HG02759 (cell line): Measurements from ENCODE around the gene PRELID3B.
"Not testable (repeated sequence)": the region's sequence is repeated elsewhere in the genome, so short reads cannot be mapped to it uniquely, and the experiment has no call there.

ENCODE experiments used
- ATAC-seq: cut with Tn5 transposase; IDR thresholded peaks from one replicate; pipeline ENCODE4 v1.9.1; 2021; ENCODE audit warnings: mild to moderate bottlenecking, moderate library complexity; ENCODE audit not compliant: unreplicated experiment

Gene PRELID3B

DNA sequence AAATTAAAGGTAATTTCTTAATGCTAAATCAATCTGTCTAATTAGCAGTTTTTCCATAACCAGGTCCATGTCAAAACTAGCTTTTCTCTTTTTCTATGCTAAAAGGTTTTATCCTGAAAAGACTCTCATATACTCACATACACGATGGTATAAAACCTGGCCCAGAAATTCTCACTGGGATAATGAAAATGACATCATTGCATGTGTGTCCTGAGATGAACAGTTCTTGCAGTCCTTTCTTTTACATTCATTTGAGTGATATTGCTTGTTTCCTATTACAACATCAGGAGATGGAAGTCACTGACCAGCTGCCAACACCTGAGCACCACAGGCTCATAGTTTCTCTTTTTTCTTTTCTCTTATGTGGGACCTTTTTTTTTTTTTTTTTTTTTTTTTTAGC lies 7.9 kb upstream of the PRELID3B start:
- ATAC-seq, result no peak

DNA sequence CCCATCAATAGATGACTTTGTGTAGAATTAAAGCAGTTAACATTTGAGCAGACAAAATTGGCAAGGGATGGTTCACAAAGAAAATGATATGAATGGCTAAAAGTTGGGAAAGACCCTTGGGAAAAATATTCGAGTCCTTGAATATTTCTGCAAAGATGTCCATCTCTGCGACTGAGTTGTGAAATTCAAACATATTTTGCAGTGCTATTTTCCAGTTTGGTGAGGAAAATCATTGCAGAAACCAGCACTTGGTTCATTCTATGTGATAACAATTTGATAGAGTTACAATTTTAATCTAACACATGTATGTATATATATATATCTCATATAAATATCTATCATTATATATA lies 6.1 kb upstream of the PRELID3B start:
- ATAC-seq, result no peak

GRCh38 chr20:59047938-59048680 lies 5.5 kb upstream of the PRELID3B start:
- ATAC-seq, result no peak

GRCh38 chr20:59046862-59047261 lies 4.3 kb upstream of the PRELID3B start:
- no peak for ATAC-seq

GRCh38 chr20:59044796-59045195 lies 2.2 kb upstream of the PRELID3B start:
- no peak for ATAC-seq

DNA sequence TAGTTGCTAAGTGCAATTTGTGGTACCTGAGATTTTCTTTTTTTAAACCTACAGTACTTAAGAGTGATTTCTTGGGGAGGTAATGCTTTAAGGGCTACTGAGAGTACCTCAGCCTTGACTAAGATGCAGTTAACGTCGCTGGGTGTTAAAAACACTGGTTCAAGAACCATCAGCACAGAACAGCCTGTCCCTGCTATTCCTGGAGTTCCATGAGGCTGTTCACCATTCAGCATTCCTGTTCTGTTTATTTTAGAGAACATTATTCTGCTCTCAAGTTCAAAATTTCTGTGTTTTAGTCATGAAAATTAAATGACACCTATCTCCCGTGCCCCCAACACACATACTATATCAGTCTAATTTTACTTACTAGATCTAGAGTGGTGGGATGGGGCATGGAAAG lies 1.7 kb upstream of the PRELID3B start:
- no peak for ATAC-seq

- ATAC-seq, result no peak
Measured at GRCh38 chr20:59043698-59044097, 1.1 kb upstream of the PRELID3B start.

DNA sequence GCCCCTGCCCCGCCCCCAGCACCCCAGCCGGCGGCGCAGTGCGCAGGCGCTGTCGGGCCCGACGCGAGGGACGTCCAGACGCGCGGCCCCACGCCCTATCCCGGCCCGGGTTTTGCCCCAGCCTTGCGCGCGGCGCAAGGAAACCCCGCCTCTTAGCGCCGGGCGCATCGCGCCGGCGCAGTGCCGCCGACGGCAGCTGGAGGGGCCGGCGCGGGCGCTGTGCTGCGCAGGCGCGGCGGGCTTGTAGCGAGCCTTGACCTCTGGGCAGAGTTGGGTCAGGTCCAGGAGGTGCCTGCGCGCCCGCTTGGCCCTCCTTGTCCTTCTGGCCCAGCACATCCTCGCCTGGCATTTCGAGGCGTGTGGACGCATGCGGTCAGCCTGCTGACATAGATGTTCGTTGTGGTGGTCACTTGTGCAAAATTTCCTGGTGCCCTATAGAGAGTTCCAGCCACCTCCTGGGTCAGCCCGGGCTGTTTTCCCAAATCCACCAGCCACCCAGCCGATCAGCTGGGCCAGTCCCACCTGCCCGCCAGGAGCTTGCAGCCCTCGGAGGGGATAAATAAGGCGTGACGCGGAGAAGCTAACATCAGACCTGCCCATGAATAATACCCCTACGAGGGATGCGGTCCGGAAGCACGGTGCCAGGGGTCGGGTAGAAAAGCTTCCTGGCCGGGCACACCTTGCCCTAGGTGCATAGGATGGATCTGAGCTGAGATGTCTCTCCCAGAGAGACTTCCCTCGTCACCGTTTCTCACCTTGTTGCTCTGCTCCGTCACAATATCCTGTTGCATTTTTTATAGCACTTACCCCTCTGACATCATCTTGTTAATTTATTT lies 428 bp upstream of the PRELID3B start:
- peak; percentile 97 for ATAC-seq

DNA sequence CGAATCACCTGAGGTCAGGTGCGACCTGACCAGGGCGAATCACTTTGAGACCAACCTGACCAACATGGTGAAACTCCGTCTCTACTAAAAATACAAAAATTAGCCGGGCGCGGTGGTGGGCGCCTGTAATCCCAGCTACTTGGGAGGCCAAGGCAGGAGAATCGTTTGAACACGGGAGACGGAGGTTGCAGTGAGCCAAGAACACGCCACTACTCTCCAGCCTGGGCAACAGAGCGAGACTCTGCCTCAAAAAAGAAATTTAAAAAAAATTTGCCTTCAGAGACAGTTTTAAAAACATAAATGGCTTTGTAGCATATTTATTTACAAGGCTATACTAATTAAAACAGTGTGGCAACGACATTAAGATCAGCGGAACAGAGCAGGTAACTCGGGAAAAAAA lies 1.1 kb downstream of the PRELID3B start:
- ATAC-seq, result not testable (repeated sequence)

- ATAC-seq, result no peak
Measured at GRCh38 chr20:59040667-59041066, 1.9 kb downstream of the PRELID3B start.

DNA sequence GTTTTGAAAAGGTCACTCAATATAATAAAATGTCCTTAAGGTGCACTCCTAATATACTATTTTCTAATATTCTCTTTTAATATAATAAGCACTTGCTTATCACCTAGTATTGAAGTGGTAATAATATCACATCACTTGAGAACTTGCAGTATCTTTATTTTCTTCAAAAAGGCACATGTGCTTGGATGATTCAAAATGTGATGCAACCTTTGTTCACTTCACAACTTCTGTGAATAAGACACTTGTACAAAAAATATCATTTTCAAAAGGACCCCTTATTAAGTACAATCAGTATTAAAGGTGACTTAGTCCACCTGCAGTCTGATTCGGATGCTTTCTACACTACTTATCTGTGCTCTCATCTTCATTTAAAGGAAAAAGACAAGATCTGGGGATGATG lies 3.4 kb downstream of the PRELID3B start:
- no peak for ATAC-seq

DNA sequence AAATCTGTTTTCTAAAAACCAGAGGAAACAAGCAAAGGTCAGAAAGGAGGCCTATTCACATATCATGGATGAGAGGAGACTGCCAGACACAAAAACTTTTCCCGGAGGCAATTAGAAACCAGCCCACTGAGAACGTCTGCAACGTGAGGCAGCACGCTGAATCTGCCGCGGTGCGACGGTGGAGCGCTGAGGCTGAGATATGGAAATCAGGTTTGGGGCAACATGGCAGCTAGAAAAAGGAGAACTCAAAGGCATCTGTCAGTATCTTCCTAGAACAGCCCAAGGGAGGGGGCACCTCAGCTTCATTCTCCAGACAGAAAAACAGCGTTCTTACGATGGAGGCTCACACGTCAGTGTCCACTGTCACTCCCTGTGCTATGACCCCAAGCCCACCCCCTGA lies 5.2 kb downstream of the PRELID3B start:
- ATAC-seq, result no peak

- ATAC-seq, result no peak
Measured at GRCh38 chr20:59035381-59035780, 7.2 kb downstream of the PRELID3B start.

DNA sequence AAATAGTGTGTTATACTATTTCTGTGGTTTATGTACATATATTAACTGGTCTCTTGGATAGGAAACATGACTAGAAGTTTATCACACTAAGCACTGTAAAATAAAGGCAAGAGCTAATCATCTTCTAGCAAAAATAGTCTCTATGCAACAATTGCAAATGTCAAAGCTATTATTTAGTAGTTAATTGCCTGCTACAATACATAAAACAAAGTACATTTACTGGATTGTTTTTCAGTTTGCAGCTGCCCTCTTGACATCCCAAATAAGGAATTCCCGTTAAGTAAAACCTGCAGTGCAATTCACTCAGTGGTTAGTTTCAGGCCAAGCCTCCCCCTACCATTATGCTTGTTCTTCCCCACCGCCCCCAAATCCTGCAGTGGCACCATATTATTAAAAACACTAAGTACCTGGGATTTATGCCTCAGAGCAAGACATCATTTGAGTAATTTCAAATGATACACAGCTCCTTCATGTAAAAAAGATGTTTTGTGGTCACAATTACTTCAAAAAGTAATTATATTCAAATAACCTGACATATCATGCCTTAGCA lies 8.9 kb downstream of the PRELID3B start:
- ATAC-seq, result no peak

DNA sequence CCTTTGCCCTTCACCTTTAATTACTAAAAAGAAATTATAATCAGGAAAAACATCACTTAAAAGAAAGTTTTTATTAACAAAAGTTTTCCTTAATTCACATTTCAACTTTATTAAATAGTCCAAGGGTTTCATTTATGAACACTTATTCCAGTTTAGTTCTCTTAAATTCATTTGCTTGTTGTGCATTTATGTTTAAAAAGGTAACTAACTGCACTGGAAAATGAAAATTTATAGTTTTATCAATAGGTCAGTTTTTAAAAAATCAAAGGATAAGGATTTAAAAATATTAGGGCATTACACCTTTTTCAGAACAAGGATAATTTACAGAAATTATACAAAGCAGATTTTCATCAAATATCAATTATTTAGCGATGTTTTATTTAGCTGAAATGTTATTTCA lies 9.5 kb downstream of the PRELID3B start:
- ATAC-seq, result no peak

GRCh38 chr20:59032713-59033059 lies 9.9 kb downstream of the PRELID3B start:
- no peak for ATAC-seq

DNA sequence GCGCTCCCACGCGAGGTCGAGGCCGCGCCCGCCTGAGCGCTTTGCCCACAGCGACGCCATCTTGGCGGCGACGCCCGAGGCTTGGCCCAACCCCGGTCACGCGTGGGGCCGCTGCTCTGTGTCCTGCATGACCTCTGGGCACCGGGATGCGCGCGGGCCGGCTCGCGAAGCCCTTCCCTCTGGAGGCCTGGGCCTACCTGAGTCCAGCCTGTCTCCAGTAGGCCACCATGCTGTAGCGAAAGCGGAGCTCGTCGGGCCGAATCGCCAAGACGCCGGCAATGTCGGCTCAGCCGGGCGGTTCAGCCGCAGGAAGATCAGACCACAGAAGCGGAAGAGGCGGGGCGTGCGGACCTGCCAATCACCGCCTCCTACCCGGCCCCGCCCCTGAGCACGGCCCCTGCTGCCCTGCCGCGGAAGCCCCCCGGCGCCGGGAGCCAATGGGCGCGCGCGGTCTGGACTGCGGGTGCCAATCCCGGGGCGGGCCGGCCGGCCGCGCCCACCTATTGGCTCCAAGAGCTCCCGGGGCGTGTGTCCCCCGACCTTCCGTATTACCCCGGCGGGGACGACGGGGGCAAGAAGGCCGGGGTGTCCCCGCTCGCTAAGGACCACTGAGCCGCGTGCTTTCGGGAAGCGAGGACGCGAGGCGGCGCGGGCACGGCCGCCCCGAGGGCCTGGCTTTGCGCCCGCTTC lies 10.4 kb downstream of the PRELID3B start, which contains the start of gene ATP5F1E:
TSS of gene ATP5F1E (minus strand) at position 313 of the 690 bp plus-strand sequence. CDS start at position 229, 84 bp downstream.
- ATAC-seq, result peak; percentile 98

- ATAC-seq, result no peak
Measured at GRCh38 chr20:59031564-59032022, 11.0 kb downstream of the PRELID3B start.

DNA sequence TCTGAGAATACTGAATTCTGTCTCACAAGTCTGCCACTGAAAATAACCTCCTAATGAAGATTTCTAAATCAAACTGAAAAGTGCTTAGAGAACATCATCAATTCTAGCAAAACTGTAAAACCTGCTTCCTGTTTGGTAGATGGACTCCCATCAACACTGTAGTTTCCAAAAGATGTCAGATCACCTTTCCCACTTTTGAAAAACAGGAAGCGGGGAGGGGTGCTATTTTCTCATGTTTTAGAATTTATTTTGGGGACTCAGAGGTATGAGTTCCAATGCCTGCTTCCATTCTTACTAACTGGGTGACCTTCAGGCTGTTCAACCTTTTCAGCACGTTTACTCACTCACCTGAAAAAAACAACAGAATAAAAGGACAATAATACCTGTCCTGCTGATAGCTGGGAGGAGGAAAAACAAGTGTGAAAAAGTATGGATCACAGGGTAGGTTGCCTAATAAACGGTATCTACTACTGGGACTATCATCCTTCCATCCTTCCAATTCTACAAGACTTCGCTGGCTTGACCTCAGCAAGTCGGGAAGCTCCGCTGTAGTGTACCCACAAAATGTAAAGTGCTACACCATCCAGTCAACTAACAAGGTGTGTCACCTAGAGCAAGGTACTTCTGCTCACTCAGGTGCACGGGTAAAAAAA lies 11.5 kb downstream of the PRELID3B start:
- no peak for ATAC-seq

GRCh38 chr20:59028812-59029211 lies 13.8 kb downstream of the PRELID3B start:
- ATAC-seq, result no peak
